HG03460 (cell line): ENCODE measurements around the gene PRDM7.
"Not testable (repeated sequence)": the region's sequence is repeated elsewhere in the genome, so short reads cannot be mapped to it uniquely, and the experiment has no call there.

ENCODE experiments used
- ATAC-seq: cut with Tn5 transposase; IDR thresholded peaks from one replicate; pipeline ENCODE4 v1.9.1; 2021; ENCODE audit not compliant: unreplicated experiment

PRDM7 gene

DNA sequence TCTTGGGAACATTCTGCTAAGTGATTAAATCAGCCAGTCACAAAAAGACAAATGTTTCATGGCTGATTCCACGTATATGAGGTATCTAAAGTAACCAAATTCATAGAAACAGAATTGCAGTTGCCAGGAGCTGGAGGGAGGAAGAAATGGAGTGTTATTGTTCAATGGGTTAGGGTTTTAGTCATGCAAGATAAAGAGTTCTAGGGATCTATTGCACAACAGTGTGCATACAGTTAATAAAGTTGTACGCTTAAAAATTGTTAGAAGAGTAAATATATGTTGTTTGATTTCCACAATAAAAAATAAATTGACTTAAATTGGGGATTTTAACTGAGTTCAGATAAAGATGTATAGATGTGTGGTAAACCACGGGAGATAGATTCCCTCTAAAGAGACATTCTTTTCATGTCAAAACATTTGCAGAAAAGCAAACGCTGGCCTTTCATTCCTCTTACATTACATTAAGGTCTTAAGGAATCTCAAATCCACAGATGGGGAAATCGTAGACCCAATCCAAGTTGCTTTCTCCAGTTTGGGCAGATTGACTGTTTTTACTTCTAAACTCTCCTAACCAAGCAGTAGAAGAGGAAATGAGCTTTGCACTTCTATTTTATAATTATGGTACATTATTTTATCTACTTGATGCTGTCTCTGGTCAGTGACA, 4.6 kb downstream of the PRDM7 start:
- no peak for ATAC-seq

DNA sequence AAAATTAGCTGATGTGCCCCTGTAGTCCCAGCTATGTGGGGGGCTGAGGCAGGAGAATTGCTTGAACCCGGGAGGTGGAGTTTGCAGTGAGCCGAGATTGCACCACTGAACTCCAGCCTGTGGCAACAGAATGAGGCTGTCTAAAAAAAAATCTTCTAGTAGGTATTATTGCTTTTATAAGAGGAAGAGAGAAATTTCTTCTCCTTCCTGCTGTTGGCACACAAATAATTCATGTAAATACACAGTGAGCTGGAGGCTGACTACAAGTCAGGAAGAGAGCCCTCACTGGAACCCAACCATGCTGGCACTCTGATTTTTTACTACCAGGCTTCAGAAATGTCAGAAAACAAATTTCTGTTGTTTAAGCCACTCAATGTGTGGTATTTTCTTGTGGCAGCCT, 6.7 kb downstream of the PRDM7 start:
- ATAC-seq: no peak

GRCh38 chr16:90061437-90061836, 15.7 kb downstream of the PRDM7 start:
- ATAC-seq: no peak

DNA sequence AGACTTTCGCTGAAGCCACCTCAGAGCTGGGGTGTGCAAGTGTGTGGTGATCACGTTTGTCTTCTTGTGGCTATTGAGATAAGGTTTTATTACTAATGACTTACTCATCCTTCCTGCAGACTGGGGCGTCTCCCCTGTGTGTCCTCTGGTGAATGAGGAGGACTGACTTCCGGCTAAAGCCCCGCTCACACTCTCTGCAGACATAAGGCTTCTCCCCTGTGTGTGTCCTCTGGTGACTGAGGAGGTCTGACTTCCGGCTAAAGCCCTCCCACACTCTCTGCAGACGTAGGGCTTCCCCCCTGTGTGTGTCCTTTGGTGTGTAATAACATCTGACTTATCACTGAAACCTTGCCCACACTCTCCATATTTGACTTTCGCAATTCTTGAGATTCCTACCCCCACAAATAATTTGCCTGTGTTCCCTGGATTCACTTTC, 19.4 kb downstream of the PRDM7 start:
- ATAC-seq: no peak

DNA sequence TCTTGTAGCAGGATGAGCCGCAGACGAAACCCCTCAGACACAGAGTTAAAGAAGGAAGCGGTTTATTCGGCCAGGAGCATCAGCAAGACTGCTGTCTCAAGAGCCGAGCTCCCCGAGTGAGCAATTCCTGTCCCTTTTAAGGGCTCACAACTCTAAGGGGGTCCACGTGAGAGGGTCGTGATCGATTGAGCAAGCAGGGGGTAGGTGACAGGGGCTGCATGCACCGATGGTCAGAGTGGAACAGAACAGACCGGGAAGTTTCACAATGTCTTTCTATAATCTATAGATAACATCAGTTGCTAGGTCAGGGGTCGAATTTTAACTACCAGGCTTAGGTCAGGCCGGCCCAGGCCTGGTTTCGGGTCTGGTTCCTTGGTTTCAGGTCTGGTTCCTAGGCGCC, 20.6 kb downstream of the PRDM7 start:
- not testable (repeated sequence) for ATAC-seq

DNA sequence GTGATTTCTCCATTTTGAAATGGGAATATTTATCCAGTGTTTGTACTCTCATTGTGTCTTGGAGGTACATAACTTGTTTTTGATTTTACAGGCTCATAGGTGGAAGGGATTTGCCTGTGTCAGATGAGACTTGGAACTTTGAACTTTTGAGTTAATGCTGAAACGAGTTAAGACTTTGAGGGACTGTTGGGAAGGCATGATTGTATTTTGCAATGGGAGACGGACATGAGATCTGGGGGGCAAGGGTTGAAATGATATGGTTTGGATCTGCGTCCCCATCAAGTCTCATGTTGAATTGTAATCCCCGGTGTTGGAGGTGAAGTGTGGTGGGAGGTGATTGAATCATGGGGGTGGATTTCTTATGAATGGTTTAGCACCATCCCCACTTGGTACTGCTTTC, 21.8 kb downstream of the PRDM7 start:
- no peak for ATAC-seq

DNA sequence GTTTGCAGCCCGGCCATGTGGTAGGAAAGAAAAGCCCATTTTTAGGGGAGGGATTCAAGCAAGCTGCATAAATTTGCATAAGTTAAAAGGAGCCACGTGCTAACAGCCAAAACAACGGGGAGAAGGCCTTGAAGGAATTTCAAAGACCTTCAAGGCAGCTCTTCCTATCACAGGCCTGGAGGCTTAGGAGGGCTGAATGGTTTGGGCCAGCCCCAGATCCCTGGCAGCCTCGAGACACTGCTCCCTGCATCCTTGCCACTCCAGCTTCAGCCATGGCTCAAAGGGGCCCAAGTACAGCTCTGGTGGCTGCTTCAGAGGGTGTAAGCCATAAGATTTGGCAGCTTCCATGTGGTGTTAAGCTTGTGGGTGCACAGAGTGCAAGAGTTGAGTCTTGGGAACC, 22.6 kb downstream of the PRDM7 start:
- ATAC-seq: no peak

DNA sequence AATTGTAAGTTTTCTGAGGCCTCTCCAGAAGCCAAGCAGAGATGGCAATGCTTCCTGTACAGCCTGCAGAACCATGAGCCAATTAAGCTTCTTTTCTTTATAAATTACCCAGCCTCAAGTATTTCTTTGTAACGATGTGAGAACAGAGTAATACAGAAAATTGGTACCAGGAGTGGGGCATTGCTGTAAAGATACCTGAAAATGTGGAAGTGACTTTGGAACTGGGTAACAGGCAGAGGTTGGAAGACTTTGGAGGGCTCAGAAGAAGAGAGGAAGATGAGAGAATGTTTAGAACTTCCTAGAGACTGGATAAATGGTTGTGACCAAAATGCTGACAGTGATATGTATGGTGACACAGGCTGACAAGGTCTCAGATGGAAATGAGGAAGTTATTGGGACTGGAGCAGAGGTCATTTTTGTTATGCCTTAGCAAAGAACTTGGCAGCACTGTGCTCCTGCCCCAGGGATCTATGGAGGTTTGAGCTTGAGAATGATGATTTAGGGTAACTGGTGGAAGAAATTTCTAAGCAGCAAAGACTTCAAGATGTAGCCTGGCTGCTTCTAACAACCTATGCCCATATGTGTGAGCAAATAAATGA, 23.1 kb downstream of the PRDM7 start:
- no peak for ATAC-seq

- no peak for ATAC-seq
Observed at GRCh38 chr16:90050969-90051368, 26.2 kb downstream of the PRDM7 start.

- ATAC-seq: no peak
Observed at GRCh38 chr16:90048737-90049330, 28.3 kb downstream of the PRDM7 start.

GRCh38 chr16:90048347-90048722, 28.8 kb downstream of the PRDM7 start:
- ATAC-seq: no peak

DNA sequence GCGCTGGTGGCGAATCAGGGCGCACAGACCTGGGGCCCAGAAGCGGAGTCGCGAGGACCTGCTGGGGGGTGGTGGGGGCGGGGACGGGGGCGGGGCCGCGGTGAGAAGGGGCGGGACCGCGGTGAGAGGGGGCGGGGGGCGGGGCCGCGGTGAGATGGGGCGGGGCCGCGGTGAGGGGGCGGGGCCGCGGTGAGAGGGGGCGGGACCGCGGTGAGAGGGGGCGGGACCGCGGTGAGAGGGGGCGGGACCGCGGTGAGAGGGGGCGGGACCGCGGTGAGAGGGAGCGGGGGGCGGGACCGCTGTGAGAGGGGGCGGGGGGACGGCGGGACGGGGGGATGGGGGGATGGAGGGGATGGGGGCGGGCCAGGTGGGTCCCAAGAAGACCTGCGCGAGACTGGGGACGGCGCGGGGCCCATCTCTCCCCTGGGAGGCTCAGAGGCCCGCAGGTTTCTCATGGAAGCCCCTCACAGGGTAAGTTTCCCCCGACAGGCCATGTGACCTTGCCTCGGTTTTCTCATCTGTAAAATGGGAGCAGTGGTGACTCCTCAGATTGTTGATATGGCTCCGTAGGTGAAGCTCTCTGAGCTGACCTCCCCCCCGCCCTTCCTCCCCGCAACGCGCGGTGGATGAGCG, 29.3 kb downstream of the PRDM7 start:
- ATAC-seq: no peak

GRCh38 chr16:90046971-90047713, 30.0 kb downstream of the PRDM7 start:
- ATAC-seq: no peak

- no peak for ATAC-seq
Observed at GRCh38 chr16:90046122-90046970, 30.8 kb downstream of the PRDM7 start.

DNA sequence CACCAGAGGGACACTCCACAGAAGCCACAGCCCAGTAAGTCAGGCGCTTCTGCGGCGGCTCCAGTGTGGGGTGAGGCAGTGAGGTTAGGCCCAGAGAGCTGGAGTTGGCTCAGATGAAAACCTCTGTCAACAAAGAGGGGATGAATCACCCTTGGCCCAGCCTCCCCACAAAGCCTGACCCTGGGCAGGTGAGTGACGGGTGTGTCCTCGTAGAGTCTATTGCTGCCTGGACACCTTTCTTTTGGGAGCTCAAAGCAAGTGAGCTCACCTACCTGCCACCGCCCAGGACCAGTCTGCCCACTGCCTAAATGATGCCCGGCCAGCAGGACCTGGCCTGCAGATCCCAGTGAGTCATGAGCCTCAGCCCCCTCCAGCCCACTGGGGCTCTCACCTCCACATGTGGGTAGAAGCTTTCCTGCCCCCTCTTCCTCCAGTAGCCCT, 33.0 kb downstream of the PRDM7 start:
- ATAC-seq: no peak

DNA sequence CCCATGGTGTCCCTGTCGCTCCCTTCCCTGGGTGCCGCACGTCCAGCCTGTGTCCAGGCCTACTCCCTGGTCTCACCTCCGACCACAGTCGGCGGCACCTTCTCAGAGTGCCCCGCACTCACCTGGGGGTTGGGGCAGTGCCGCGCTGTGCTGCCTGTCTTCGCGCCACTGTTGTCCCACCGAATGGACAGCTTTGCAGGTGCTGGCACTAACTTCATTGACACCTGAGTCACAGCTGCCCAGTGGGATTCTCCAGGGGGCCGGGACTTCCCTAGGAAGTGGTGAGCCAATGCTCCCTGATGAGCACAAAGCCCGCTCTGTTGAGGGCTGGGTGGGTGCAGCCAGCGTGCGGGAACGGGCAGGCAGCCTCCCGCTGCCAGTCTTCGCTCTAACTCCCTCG, 33.6 kb downstream of the PRDM7 start:
- no peak for ATAC-seq

DNA sequence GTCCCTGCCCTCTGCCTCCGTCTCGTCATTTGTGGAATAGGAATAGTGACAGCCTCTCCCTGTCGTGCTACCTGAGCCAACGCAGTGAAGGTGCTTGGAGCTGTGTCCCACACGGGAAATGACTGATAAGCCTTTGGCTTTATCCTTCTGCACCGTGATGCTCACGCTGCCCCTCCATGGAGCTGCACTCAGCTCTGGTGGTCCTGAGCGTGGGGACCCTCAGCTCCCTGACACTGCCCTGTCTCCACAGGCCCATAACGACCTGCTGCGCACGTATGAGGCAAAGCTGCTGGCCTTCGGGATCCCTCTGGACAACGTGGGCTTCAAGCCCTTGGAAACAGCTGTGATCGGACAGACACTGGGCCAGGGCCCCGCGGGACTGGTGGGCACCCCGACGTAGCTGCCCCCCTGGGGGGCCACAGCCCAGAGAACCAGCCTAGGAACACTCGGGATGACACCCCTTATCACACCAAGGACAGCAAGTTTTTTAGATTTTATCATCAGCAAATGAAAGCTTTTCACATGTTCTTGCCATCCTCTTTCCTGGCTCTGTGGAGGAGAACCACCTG, 34.1 kb downstream of the PRDM7 start:
- ATAC-seq: no peak

- no peak for ATAC-seq
Observed at GRCh38 chr16:90041896-90042473, 35.1 kb downstream of the PRDM7 start.

DNA sequence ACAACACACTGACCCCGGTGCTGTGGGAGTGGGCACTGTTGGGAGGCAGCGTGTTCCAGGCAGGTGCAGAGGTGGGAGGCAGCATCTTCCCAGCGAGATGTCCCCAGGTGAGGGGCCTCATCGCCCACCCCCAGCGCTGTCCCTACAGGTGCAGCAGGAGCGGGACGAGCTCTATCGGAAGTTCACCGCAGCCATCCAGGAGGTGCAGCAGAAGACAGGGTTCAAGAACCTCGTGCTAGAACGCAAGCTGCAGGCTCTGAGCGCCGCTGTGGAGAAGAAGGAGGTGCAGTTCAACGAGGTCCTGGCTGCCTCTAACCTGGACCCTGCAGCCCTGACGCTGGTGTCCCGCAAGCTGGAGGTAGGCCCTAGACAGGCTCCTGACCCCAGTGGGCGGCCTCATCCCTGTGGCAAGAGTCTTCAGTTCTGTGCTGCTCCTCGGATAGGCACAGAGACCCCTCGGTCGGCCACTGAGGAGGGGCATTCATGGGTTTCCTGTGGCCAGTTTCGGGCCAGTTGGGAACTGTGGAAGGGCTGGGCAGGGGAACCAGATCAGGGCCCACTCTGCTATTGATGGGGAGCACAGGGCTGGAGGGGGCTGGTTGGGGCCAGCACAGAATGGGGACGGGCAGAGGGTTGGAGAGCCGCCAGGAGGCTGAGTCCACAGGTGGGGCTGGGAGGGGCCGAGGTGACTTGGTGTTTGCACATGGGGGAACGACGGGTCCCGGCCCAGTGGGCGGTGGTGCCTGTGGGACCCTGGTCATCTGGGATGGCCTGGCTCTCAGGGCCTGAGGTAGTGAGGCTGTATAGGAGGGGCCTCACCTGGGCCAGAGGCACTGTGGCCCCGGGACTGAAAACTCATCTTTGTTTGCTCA, 36.7 kb downstream of the PRDM7 start:
- ATAC-seq: no peak
